GM18907 (cell line): ENCODE results near the gene RBM12.
"Not testable (repeated sequence)": the region's sequence is repeated elsewhere in the genome, so short reads cannot be mapped to it uniquely, and the experiment has no call there.

Experiments
- ATAC-seq: cut with Tn5 transposase; IDR thresholded peaks from one replicate; pipeline ENCODE4 v1.9.1; 2021; ENCODE audit warnings: mild to moderate bottlenecking, moderate library complexity; ENCODE audit not compliant: unreplicated experiment

Gene RBM12

GRCh38 chr20:35699127-35699956 lies 34.6 kb upstream of the RBM12 start, which contains the start of the genes NFS1 and ROMO1:
Gene NFS1, minus strand, starts transcription at chr20:35699352. Its CDS starts 64 bp downstream, at chr20:35699288.
Gene ROMO1, plus strand, starts transcription at chr20:35699405. Its CDS starts 228 bp downstream, at chr20:35699633.
- ATAC-seq = peak; percentile 81

- peak; percentile 28 for ATAC-seq
Observed at GRCh38 chr20:35698298-35699126, 33.8 kb upstream of the RBM12 start.

- no peak for ATAC-seq
Observed at GRCh38 chr20:35697696-35698297, 33.1 kb upstream of the RBM12 start.

- ATAC-seq = no peak
Observed at GRCh38 chr20:35695978-35696377, 31.3 kb upstream of the RBM12 start.

- ATAC-seq = no peak
Observed at GRCh38 chr20:35695245-35695749, 30.6 kb upstream of the RBM12 start.

- ATAC-seq = no peak
Observed at GRCh38 chr20:35690265-35690664, 25.6 kb upstream of the RBM12 start.

GRCh38 chr20:35686872-35687271 lies 22.2 kb upstream of the RBM12 start:
- not testable (repeated sequence) for ATAC-seq

- ATAC-seq = not testable (repeated sequence)
Observed at GRCh38 chr20:35685368-35685767, 20.7 kb upstream of the RBM12 start.

GRCh38 chr20:35681960-35682359 lies 17.3 kb upstream of the RBM12 start:
- ATAC-seq = no peak

GRCh38 chr20:35680452-35681183 lies 15.9 kb upstream of the RBM12 start:
- no peak for ATAC-seq

- ATAC-seq = no peak
Observed at GRCh38 chr20:35674921-35675320, 10.2 kb upstream of the RBM12 start.

- no peak for ATAC-seq
Observed at GRCh38 chr20:35673884-35674283, 9.2 kb upstream of the RBM12 start.

- ATAC-seq = no peak
Observed at GRCh38 chr20:35669681-35670080, 5.0 kb upstream of the RBM12 start.

- no peak for ATAC-seq
Observed at GRCh38 chr20:35669221-35669620, 4.5 kb upstream of the RBM12 start.

- no peak for ATAC-seq
Observed at GRCh38 chr20:35665949-35666288, 1.2 kb upstream of the RBM12 start.

- peak; percentile 35 for ATAC-seq
Observed at GRCh38 chr20:35663516-35664465, 909 bp downstream of the RBM12 start.

- no peak for ATAC-seq
Observed at GRCh38 chr20:35662551-35662950, 2.1 kb downstream of the RBM12 start.

GRCh38 chr20:35661908-35662307 lies 2.8 kb downstream of the RBM12 start:
- ATAC-seq = no peak

- ATAC-seq = no peak
Observed at GRCh38 chr20:35661053-35661452, 3.6 kb downstream of the RBM12 start.
